Testis (tissue), 2 donors: Measurements from ENCODE around the gene PGC.

Source experiments
- POLR2A ChIP-seq: fragments of 450-650 bp; IDR thresholded peaks from one replicate; pipeline ENCODE4 v1.6.1; 2017; ENCODE audit warnings: antibody characterized with exemption, mild to moderate bottlenecking, moderate library complexity
- TF ChIP-seq, protein P1 (sequence below), 3 experiments: fragments of 450-650 bp in 2 of 3; fragments of 200-600 bp in 1 of 3; sonication (generic) in 1 of 3; IDR thresholded peaks; one replicate each; pipeline ENCODE4 v1.5.1; 2016 to 2019; ENCODE audit warnings: antibody characterized with exemption in 3 of 3, mild to moderate bottlenecking in 2 of 3, moderate library complexity in 1 of 3

GRCh38 chr6:41768545-41769308 is 21.5 kb upstream of the PGC start:
- TF ChIP-seq, protein P1, sequence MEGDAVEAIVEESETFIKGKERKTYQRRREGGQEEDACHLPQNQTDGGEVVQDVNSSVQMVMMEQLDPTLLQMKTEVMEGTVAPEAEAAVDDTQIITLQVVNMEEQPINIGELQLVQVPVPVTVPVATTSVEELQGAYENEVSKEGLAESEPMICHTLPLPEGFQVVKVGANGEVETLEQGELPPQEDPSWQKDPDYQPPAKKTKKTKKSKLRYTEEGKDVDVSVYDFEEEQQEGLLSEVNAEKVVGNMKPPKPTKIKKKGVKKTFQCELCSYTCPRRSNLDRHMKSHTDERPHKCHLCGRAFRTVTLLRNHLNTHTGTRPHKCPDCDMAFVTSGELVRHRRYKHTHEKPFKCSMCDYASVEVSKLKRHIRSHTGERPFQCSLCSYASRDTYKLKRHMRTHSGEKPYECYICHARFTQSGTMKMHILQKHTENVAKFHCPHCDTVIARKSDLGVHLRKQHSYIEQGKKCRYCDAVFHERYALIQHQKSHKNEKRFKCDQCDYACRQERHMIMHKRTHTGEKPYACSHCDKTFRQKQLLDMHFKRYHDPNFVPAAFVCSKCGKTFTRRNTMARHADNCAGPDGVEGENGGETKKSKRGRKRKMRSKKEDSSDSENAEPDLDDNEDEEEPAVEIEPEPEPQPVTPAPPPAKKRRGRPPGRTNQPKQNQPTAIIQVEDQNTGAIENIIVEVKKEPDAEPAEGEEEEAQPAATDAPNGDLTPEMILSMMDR (IDR thresholded peaks at IDR 0.05), result no peak
- TF ChIP-seq POLR2A, result no peak
